Adrenal gland (tissue), 12 donors: ENCODE measurements around the gene COL9A3. TPM values are rescaled to one million over a fixed set of nuclear protein-coding genes. Genes with fewer than 3 reads are reported as not detected.
A peak's percentile ranks its signal among the peaks of the same experiment; 100 is the strongest.

Source experiments
- DNase-seq, 7 donors: peaks; one replicate each; pipeline ENCODE4 v3.0.0-alpha.2; 2019 to 2020
- H3K27ac ChIP-seq, 5 donors: fragments of 200-600 bp; sonication (generic) in 4 of 5; 1 replicate in 3 of 5; 2 replicates in 2 of 5; pipeline versions ENCODE4 v1.5.1 to v1.8.0; 2016 to 2020; ENCODE audit warnings: mild to moderate bottlenecking in 1 of 5
- H3K27me3 ChIP-seq: fragments of 200-600 bp; 2 replicates; pipeline ENCODE4 v1.8.0; 2021
- H3K36me3 ChIP-seq, 2 donors: fragments of 200-600 bp; replicated peaks in 1 of 2; 1 replicate in 1 of 2; 2 replicates in 1 of 2; pipeline versions ENCODE4 v1.5.1 to v1.8.0; 2018 to 2022
- H3K4me1 ChIP-seq, 2 donors: fragments of 200-600 bp; replicated peaks in 1 of 2; 1 replicate in 1 of 2; 2 replicates in 1 of 2; pipeline versions ENCODE4 v1.5.1 to v1.8.0; 2018 to 2021
- H3K4me3 ChIP-seq, 4 donors: fragments of 200-600 bp; sonication (generic) in 3 of 4; one replicate each; pipeline ENCODE4 v1.5.1; 2016 to 2018
- H3K9me3 ChIP-seq, 3 donors: fragments of 200-600 bp; sonication (generic) in 1 of 3; replicated peaks in 1 of 3; 1 replicate in 2 of 3; 2 replicates in 1 of 3; pipeline versions ENCODE4 v1.5.1 to v1.8.0; 2016 to 2021
- CTCF ChIP-seq, 6 experiments: fragments of 450-650 bp in 4 of 6; fragments of 200-600 bp in 2 of 6; sonication (generic) in 1 of 6; IDR thresholded peaks; 1 replicate in 5 of 6; 2 replicates in 1 of 6; pipeline versions ENCODE4 v1.5.1 to v1.8.0; 2016 to 2021; ENCODE audit warnings: antibody characterized with exemption in 6 of 6, mild to moderate bottlenecking in 2 of 6, moderate library complexity in 1 of 6
- POLR2A ChIP-seq, 2 donors: fragments of 450-650 bp; IDR thresholded peaks; one replicate each; pipeline ENCODE4 v1.6.1; 2017; ENCODE audit warnings: antibody characterized with exemption in 2 of 2, mild to moderate bottlenecking in 2 of 2, moderate library complexity in 1 of 2
- WGBS, 4 donors: extraction: QIAGEN DNeasy Blood & Tissue Kit in 2 of 4; methylation state at CpG; one replicate each; pipeline versions ENCODE4 v1.1.5 to v1.1.7; 2013 to 2017; 5-methylcytosine and 5-hydroxymethylcytosine counted together
- intact Hi-C, 2 donors: fragments of 100-400 bp; cut with DNase I; formaldehyde crosslinking; loops; one replicate each; pipeline versions ENCODE4 v1.14.1 to v1.15.0; 2022 to 2023
- polyA plus RNA-seq, 3 donors: library from polyadenylated mRNA; stranded (reverse); fragments of 200-250 nt in 2 of 3; fragments of 350-450 nt in 1 of 3; fragmentation: Illumina TruSeq in 1 of 3; extraction: RNeasy Lipid Tissue Mini Kit (QIAGEN cat#74804) in 1 of 3; gene quantifications; one replicate each; pipeline ENCODE4 v1.2.3, GENCODE V29; 2013 to 2014
- total RNA-seq, 9 donors: library from RNA; depleted of rRNA in 4 of 9; stranded (reverse); fragments of >200 nt in 4 of 9; fragments of 120-200 nt in 1 of 9; fragmentation: NEBNext Ultra II Directional in 1 of 9; extraction: Animal tissue kit (Norgen Biotek cat#: 25700) in 1 of 9; gene quantifications; one replicate each; pipeline versions ENCODE4 v1.1.0 to v1.2.4, GENCODE V29; 2013 to 2023
- donor health status: healthy with polysubstance abuse.
- donor health status: Bipolar disorder and iron deficiency.
- donor health status: DM: yes; HTN: yes; CAD: no.
- donor health status: DM: no; HTN: no; CAD: no.
- donor health status: DM: no; HTN: no; CAD: no.
- donor health status: DM: yes; HTN: yes; CAD: no.

COL9A3 gene
- total and polyA plus RNA-seq, 12 donors = 0.22 to 27.8 (median 1.4) TPM

GRCh38 chr20:62835931-62836861 is 19.3 kb downstream of the COL9A3 start:
- TF ChIP-seq CTCF (IDR thresholded peaks at IDR 0.05) (no peak), POLR2A (IDR thresholded peaks at IDR 0.05) (no peak)
- intact Hi-C loops = no loop called here
- H3K4me1 ChIP-seq = no peaks in the 10 kb centered on the region
- no peak overlapping the region for H3K4me3 ChIP-seq
- H3K27ac ChIP-seq = no peak overlapping the region
- no peaks in the 10 kb centered on the region for H3K27me3 ChIP-seq
- no peaks in the 10 kb centered on the region for H3K9me3 ChIP-seq
- no peaks in the 10 kb centered on the region for H3K36me3 ChIP-seq
- peak in 3 of 7 donors; percentile 9 to 13 (median 13) for DNase-seq
- WGBS, 4 donors = 58 to 79% (median 78%) methylated on average over 29 to 52 of the region's 52 CpGs

DNA sequence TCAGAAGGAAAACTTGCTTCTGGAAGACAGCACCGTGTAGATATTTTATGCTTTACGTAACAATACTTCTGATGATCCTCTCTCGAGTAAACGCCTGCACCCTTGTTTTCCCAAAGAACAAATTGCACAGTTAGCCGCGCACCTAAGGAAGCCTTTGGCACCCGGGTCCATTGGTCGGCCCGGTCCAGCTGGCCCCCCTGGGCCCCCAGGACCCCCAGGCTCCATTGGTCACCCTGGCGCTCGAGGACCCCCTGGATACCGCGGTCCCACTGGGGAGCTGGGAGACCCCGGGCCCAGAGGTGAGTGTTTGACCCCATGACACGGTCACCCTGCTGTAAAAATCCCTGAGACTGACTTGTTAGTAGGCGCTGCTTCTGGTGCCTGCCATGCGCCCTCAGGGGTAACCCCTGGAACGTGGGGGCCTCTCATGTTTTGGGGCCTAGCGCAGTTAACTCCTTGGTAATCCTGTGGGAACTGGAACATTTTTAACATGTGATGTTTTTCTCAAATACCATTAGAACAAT is 20.2 kb downstream of the COL9A3 start:
- H3K4me1 ChIP-seq = no peaks in the 10 kb centered on the region
- DNase-seq = no peak
- H3K4me3 ChIP-seq = no peak overlapping the region
- H3K27me3 ChIP-seq = no peaks in the 10 kb centered on the region
- WGBS, 4 donors = 75 to 90% (median 86%) methylated on average over 17 to 19 of the region's 19 CpGs
- H3K9me3 ChIP-seq = no peaks in the 10 kb centered on the region
- no peaks in the 10 kb centered on the region for H3K36me3 ChIP-seq
- intact Hi-C loops = no loop called here
- no peak overlapping the region for H3K27ac ChIP-seq
- TF ChIP-seq POLR2A (IDR thresholded peaks at IDR 0.05) (no peak), CTCF (IDR thresholded peaks at IDR 0.05) (no peak)

GRCh38 chr20:62837790-62838127 is 20.9 kb downstream of the COL9A3 start:
- H3K4me1 ChIP-seq = no peaks in the 10 kb centered on the region
- H3K4me3 ChIP-seq = no peak overlapping the region
- DNase-seq = peak in 1 of 7 donors; percentile 5
- no peaks in the 10 kb centered on the region for H3K27me3 ChIP-seq
- no peaks in the 10 kb centered on the region for H3K36me3 ChIP-seq
- WGBS, 4 donors = 77 to 87% (median 84%) methylated on average over 8 of the region's 8 CpGs
- intact Hi-C loops = no loop called here
- H3K9me3 ChIP-seq = no peaks in the 10 kb centered on the region
- no peak overlapping the region for H3K27ac ChIP-seq
- TF ChIP-seq CTCF (IDR thresholded peaks at IDR 0.05) = no peak
- no peak for TF ChIP-seq POLR2A (IDR thresholded peaks at IDR 0.05)

- Histone ChIP-seq H3K4me1 (no peaks in the 10 kb centered on the region), H3K36me3 (no peaks in the 10 kb centered on the region), H3K9me3 (no peaks in the 10 kb centered on the region), H3K27ac (no peak overlapping the region), H3K4me3 (no peak overlapping the region), H3K27me3 (no peaks in the 10 kb centered on the region)
- intact Hi-C loops = no loop called here
- DNase-seq = peak in 2 of 7 donors; percentile 14 to 25
- WGBS, 4 donors = 77 to 83% (median 79%) methylated on average over 25 to 27 of the region's 27 CpGs
- no peak for TF ChIP-seq CTCF (IDR thresholded peaks at IDR 0.05)
- TF ChIP-seq POLR2A (IDR thresholded peaks at IDR 0.05) = no peak
Measured at GRCh38 chr20:62838128-62838891, 21.5 kb downstream of the COL9A3 start.
